Osteoblast (primary cell): ENCODE data around the gene ADARB2. TPM values are rescaled to one million over a fixed set of nuclear protein-coding genes. Genes with fewer than 3 reads are reported as not detected.

Source experiments
- DNase-seq: peaks from one replicate; pipeline ENCODE4 v3.0.0; 2011; ENCODE audit warnings: low spot score, mixed read lengths; ENCODE audit not compliant: insufficient read length; ENCODE audit errors: missing footprints
- H2AFZ ChIP-seq: 2 replicates; pipeline ENCODE4 v1.6.0; 2011; ENCODE audit warnings: mild to moderate bottlenecking, low read length
- H3K27ac ChIP-seq: 2 replicates; pipeline ENCODE4 v1.5.1; 2011; ENCODE audit warnings: mild to moderate bottlenecking, low read depth, low read length, moderate library complexity
- H3K27me3 ChIP-seq: 2 replicates; pipeline ENCODE4 v1.6.0; 2012; ENCODE audit warnings: mild to moderate bottlenecking, control low read depth, inconsistent platforms, low read length, moderate library complexity; ENCODE audit not compliant: insufficient read depth
- H3K36me3 ChIP-seq: 2 replicates; pipeline ENCODE4 v1.5.1; 2011; ENCODE audit warnings: mild to moderate bottlenecking, low read length, control low read depth, moderate library complexity; ENCODE audit not compliant: insufficient read depth
- H3K4me1 ChIP-seq: 2 replicates; pipeline ENCODE4 v1.5.1; 2011; ENCODE audit warnings: mild to moderate bottlenecking, low read length, control low read depth, moderate library complexity; ENCODE audit not compliant: insufficient read depth
- H3K4me2 ChIP-seq: 2 replicates; pipeline ENCODE4 v1.6.0; 2011; ENCODE audit warnings: mild to moderate bottlenecking, low read length; ENCODE audit not compliant: insufficient read depth
- H3K4me3 ChIP-seq: fragments of 200-600 bp; sonication (generic); 3 replicates; pipeline ENCODE4 v1.5.1; 2012; ENCODE audit warnings: mild to moderate bottlenecking, low read length, inconsistent platforms; ENCODE audit not compliant: insufficient read depth
- H3K79me2 ChIP-seq: 2 replicates; pipeline ENCODE4 v1.6.0; 2012; ENCODE audit warnings: mild to moderate bottlenecking, low read length, control low read depth, inconsistent platforms; ENCODE audit not compliant: insufficient read depth
- H3K9me3 ChIP-seq: 2 replicates; pipeline ENCODE4 v1.5.1; 2011; ENCODE audit warnings: low read depth, low read length, control low read depth
- H4K20me1 ChIP-seq: 2 replicates; pipeline ENCODE4 v1.6.0; 2012; ENCODE audit warnings: mild to moderate bottlenecking, low read length, control low read depth; ENCODE audit not compliant: insufficient read depth
- CTCF ChIP-seq: IDR thresholded peaks from 2 replicates; pipeline ENCODE4 v1.5.1; 2011; ENCODE audit warnings: mild to moderate bottlenecking, low read depth, low read length, moderate library complexity; ENCODE audit errors: extremely low read depth
- total RNA-seq: library from RNA; depleted of rRNA; stranded (reverse); fragments of >200 nt; gene quantifications from 2 replicates; pipeline ENCODE4 v1.2.3, GENCODE V29; 2012

ADARB2 gene
- total RNA-seq, 1 donor, result not detected

GRCh38 chr10:1362589-1363445, 374.5 kb downstream of the ADARB2 start:
- Histone ChIP-seq H3K9me3 (no peaks in the 10 kb centered on the region), H3K79me2 (no peaks in the 10 kb centered on the region), H3K27me3 (no peaks in the 10 kb centered on the region), H3K36me3 (no peaks in the 10 kb centered on the region), H3K4me2 (no peak overlapping the region), H4K20me1 (no peaks in the 10 kb centered on the region), H3K4me1 (no peaks in the 10 kb centered on the region), H2AFZ (no peak overlapping the region), H3K4me3 (no peak overlapping the region), H3K27ac (no peak overlapping the region)
- TF ChIP-seq CTCF, result no peak
- no peak for DNase-seq

GRCh38 chr10:1361411-1362105, 375.8 kb downstream of the ADARB2 start:
- no peak overlapping the region for H3K4me3 ChIP-seq
- H4K20me1 ChIP-seq, result no peaks in the 10 kb centered on the region
- no peak overlapping the region for H2AFZ ChIP-seq
- DNase-seq, result no peak
- H3K36me3 ChIP-seq, result no peaks in the 10 kb centered on the region
- no peaks in the 10 kb centered on the region for H3K4me1 ChIP-seq
- H3K4me2 ChIP-seq, result no peak overlapping the region
- no peaks in the 10 kb centered on the region for H3K9me3 ChIP-seq
- no peaks in the 10 kb centered on the region for H3K27me3 ChIP-seq
- no peak for TF ChIP-seq CTCF
- no peak overlapping the region for H3K27ac ChIP-seq
- H3K79me2 ChIP-seq, result no peaks in the 10 kb centered on the region

GRCh38 chr10:1360558-1361164, 376.7 kb downstream of the ADARB2 start:
- DNase-seq, result no peak
- no peak overlapping the region for H3K4me2 ChIP-seq

More at GRCh38 chr10:1360558-1361164, 376.7 kb downstream of the ADARB2 start:
- no peak overlapping the region for H3K4me3 ChIP-seq
- no peaks in the 10 kb centered on the region for H3K36me3 ChIP-seq
- no peaks in the 10 kb centered on the region for H3K79me2 ChIP-seq
- H3K4me1 ChIP-seq, result no peaks in the 10 kb centered on the region
- H2AFZ ChIP-seq, result no peak overlapping the region
- TF ChIP-seq CTCF, result no peak
- H3K27ac ChIP-seq, result no peak overlapping the region
- H3K27me3 ChIP-seq, result no peaks in the 10 kb centered on the region
- H4K20me1 ChIP-seq, result no peaks in the 10 kb centered on the region
- no peaks in the 10 kb centered on the region for H3K9me3 ChIP-seq
